NCI-H146 treated with DMSO at 0.1 percent for 48 hours (cell line): ENCODE data around the gene SHROOM3.

Experiments
- DNase-seq: peaks from one replicate; lab custom pipeline; 2025; ENCODE audit not compliant: unreplicated experiment; lab: John Stamatoyannopoulos, UW

The SHROOM3 gene

GRCh38 chr4:76564123-76564915, 129.3 kb downstream of the SHROOM3 start:
- no peak for DNase-seq

DNA sequence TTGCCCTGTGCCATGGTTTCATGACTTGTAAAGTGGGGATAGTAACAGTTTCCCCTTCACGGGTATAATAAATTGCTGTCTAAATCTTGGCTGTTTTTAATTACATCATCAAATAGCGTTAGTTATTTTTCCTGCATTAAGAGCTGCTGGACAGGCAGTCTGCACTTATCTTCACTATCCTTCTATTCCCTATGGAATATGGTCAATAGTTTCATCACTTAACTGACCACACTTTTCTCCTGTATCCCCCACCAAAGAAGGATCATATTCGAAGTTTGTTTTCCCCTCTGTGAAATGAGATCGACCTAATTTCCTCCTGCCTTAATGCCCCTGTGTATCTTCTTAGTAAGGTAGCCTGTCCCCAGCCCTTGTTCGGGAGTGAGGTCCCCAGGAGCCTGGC, 133.2 kb downstream of the SHROOM3 start:
- no peak for DNase-seq

GRCh38 chr4:76569225-76569624, 134.2 kb downstream of the SHROOM3 start:
- no peak for DNase-seq

GRCh38 chr4:76569706-76570105, 134.7 kb downstream of the SHROOM3 start:
- DNase-seq, result no peak

DNA sequence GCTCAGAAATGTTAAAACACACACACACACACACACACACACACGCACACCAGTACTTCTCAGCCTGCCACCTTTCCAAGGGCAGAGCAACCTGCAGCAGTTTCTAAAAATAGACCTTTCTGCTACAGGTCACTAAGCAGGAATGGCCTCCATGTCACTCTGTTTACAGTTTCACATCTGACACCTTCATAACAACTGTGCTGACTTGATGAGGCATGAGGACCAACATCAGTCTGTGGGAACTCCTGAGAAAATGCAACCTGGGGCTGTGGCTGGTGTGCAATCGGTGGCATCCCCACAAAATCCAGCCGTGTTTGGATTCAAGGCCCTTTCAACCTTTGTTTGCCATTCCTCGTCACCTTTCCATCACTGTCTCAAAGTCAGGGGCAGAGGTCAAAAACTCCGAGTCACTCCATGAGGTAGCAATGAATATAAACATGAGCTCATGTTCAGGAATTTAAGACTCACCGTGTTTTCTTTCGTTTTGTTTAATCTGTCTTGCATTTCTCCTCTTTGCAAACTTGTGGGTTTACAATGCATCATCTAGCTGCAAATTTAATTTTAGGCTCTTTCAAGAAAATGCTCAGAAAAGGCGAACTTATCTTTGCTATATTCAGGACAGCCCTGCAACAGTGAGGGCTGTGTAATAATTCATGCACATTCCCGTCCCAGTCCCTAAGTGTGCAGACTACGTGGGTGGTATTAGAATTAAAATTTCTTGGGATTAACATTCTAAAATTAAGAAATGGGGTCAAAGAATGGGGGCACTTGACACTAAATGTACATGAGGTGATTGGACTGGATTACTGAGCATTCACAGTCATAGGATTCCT, 135.3 kb downstream of the SHROOM3 start:
- peak; percentile 8 for DNase-seq

- peak; percentile 54 for DNase-seq
Observed at GRCh38 chr4:76571274-76571673, 136.2 kb downstream of the SHROOM3 start.

- no peak for DNase-seq
Observed at GRCh38 chr4:76572224-76572623, 137.2 kb downstream of the SHROOM3 start.

DNA sequence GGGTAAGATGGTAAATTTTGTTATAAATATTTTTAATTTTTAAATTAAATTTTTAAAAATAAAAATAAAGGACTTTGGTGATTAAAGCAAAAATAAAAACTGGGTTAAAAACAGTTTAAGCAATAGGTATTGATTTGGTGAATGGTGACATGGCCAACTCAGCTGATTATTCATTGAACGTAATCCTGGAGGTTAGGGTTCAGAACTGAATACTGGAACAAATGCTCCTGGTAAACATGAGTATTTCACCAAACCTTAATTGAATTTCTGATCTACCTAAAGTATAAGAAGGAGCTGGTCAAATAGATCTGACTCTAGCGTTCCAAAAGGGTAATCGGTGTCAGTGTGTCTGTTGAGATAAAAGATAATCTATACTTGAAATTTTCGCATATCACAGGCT, 141.8 kb downstream of the SHROOM3 start:
- DNase-seq, result no peak

GRCh38 chr4:76578002-76578560, 143.1 kb downstream of the SHROOM3 start:
- DNase-seq, result no peak

DNA sequence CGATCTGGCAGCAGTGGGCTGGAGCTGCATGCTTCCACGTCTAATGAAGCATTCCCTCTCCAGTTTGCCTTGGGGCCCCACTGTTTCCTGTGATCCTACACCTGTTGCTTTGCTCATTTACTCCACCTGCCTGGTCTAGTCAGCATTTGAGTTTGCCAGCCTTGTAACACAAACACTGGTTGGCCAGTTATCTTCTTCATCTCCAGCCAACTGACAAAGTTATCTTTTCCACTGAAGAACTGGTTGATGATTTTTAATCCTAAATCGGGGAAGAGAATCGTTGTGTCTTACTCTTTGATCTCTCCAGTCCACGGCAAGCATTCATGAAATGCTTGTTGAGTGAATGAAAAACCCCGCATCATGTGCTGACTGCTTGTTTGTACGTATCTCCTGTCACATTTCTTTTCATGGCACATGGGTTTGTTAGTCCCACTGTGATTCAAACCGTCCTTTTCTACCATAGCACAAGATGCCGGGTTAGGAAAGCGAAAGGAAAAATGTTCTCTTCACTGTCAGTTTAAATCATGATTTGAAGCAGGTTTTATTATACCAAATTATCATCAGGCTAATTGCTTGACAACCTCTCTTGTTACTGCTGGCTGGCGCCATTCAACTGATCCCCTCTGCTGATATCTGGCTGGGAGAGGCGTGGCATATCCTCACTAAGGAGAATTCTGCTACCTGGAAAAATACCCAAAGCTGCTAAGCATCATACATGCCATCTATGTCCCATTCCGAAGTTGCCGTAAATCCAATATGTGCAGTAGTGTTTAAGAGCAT, 144.8 kb downstream of the SHROOM3 start:
- DNase-seq, result peak; percentile 81

- no peak for DNase-seq
Observed at GRCh38 chr4:76581077-76581962, 146.3 kb downstream of the SHROOM3 start.

DNA sequence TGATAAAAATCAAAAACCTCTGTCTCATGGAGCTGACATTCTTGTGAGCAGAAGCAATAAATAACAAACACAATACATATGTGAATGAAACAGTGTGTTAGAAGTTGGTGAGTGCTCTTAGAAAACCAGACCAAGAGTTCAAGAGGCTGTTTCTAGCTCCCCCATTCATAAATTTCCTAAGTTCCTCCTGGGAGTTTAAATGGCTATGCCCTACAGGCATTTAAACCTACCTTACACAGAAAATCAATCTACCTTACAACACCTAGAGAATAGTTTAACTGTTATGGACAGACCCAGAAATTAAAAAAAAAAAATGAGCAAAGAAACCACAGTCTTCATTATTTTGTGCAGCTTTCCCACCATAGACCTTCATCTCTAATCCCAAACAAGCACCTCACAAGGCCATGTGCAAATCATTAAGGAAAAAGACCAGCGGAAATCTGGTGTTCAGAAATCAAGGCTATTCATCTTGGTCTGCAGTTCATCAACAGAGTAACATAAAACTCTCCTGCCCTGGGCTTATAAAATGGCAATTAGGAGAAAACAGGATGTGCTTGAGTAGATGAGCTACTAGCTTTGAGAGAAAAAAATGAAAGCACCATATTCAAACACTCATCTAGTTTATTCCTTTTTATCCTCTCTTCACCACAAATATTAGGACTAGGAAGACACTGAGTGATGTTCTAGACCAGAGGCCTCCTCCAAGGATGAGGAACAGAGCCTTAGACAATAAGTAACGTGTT, 147.2 kb downstream of the SHROOM3 start:
- no peak for DNase-seq

DNA sequence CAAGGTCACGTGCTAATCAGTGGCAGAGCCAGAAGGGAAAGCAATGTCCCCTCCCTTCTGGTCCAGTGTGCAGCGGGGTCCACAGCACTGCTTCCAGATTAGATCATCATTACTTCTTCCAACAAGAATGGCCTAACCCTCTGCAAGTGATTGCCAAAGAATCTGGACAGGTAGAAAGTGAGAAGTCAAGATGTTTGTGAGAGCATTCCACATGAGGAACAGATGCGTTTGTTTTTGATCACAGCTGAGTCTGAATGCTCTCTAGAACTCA, 147.7 kb downstream of the SHROOM3 start:
- DNase-seq, result no peak

- DNase-seq, result no peak
Observed at GRCh38 chr4:76584241-76585152, 149.5 kb downstream of the SHROOM3 start.

DNA sequence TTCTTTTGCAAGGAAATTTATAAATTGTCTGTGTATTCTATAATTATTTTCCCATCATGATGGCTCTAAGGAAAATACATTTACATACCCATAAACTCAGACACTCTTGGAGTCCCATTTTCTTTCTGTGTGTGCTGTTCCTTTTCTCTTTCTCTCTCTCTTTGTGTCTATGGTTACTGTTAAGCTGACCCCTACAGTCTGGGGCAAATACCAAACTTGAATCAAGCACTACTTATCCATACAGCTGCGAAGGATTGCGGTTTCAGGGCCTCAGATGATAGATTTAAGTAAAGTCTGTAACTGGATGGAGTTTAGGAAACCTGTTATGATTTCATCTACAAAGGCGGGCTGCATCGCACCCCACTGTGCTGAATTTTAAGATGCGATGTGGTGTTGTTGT, 150.2 kb downstream of the SHROOM3 start:
- no peak for DNase-seq

GRCh38 chr4:76585897-76586360, 150.9 kb downstream of the SHROOM3 start:
- no peak for DNase-seq

DNA sequence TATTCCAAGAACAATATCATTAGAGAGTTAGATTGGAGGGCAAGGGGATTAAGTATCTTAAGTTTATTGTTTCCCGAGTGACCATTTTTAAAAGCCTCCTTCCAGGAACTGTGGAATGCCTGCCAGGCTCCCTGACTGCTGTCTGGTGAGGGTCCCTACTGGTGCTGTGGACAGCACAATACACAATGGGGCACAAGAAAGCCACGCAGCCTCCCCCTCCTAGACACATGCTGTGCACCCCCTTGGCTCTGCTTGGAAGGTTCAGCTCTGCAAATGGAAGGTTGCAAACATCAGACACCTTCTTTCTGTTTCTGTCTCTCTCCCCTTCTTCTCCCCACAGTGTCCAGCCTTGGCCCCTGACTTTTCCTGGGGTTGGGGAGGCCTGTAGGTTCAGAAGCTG, 153.2 kb downstream of the SHROOM3 start:
- DNase-seq, result no peak

DNA sequence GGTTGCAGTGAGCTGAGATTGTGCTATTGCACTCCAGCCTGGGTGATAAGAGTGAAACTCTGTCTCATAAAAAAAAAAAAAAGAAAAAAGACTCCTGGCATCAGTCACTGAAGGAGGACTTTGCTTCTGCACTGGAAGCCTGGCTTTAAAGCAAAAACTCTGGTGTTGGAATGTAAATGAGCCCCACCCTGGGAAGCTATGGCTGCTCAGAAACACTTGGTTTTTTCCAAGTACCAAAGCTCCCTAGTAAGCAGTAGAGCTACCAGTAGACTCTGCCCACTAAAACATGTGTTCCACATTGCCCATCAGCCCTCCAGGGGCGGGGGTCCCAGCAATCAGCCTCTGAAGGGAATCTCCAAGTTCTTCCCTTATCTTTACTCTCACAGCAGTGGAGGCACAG, 154.4 kb downstream of the SHROOM3 start:
- DNase-seq, result no peak
